Right forelimb (tissue), 1 donor: ENCODE results near the gene SSUH2.
"Not testable (repeated sequence)": the region's sequence is repeated elsewhere in the genome, so short reads cannot be mapped to it uniquely, and the experiment has no call there.

Experiments
- DNase-seq: peaks from one replicate; pipeline ENCODE4 v3.0.0-alpha.2; 2018

Gene SSUH2

GRCh38 chr3:8608041-8608790 lies 36.4 kb downstream of the SSUH2 start:
- no peak for DNase-seq

GRCh38 chr3:8607234-8608040 lies 37.2 kb downstream of the SSUH2 start:
- DNase-seq: peak; percentile 67

- DNase-seq: no peak
Measured at GRCh38 chr3:8606701-8607231, 37.8 kb downstream of the SSUH2 start.

GRCh38 chr3:8604988-8605387 lies 39.6 kb downstream of the SSUH2 start:
- no peak for DNase-seq

GRCh38 chr3:8604006-8604405 lies 40.6 kb downstream of the SSUH2 start:
- DNase-seq: no peak

GRCh38 chr3:8603115-8603710 lies 41.4 kb downstream of the SSUH2 start:
- DNase-seq: no peak

GRCh38 chr3:8600457-8600856 lies 44.1 kb downstream of the SSUH2 start:
- no peak for DNase-seq

GRCh38 chr3:8599146-8599545 lies 45.5 kb downstream of the SSUH2 start:
- no peak for DNase-seq

- no peak for DNase-seq
Measured at GRCh38 chr3:8597219-8597853, 47.3 kb downstream of the SSUH2 start.

GRCh38 chr3:8596321-8597218 lies 48.0 kb downstream of the SSUH2 start:
- no peak for DNase-seq

GRCh38 chr3:8595695-8596115 lies 48.9 kb downstream of the SSUH2 start:
- DNase-seq: no peak

- no peak for DNase-seq
Measured at GRCh38 chr3:8595252-8595651, 49.3 kb downstream of the SSUH2 start.

- DNase-seq: peak; percentile 78
Measured at GRCh38 chr3:8593021-8593827, 51.4 kb downstream of the SSUH2 start.

GRCh38 chr3:8589880-8590556 lies 54.6 kb downstream of the SSUH2 start:
- DNase-seq: no peak

GRCh38 chr3:8584661-8585060 lies 59.9 kb downstream of the SSUH2 start:
- DNase-seq: no peak

GRCh38 chr3:8581806-8582445 lies 62.7 kb downstream of the SSUH2 start:
- no peak for DNase-seq

GRCh38 chr3:8581373-8581772 lies 63.2 kb downstream of the SSUH2 start:
- DNase-seq: no peak

GRCh38 chr3:8580434-8580833 lies 64.2 kb downstream of the SSUH2 start:
- DNase-seq: not testable (repeated sequence)

GRCh38 chr3:8579943-8580342 lies 64.7 kb downstream of the SSUH2 start:
- no peak for DNase-seq

- no peak for DNase-seq
Measured at GRCh38 chr3:8579096-8579495, 65.5 kb downstream of the SSUH2 start.
